NK-92 (cell line): ENCODE measurements around the gene NME8.

Experiments used
- DNase-seq: peaks from one replicate; lab custom pipeline; 2025; ENCODE audit not compliant: unreplicated experiment; lab: John Stamatoyannopoulos, UW

NME8 gene

GRCh38 chr7:37899712-37900247, 51.4 kb downstream of the NME8 start:
- DNase-seq, result no peak

GRCh38 chr7:37901236-37901827, 52.9 kb downstream of the NME8 start:
- DNase-seq, result no peak

- DNase-seq, result no peak
Measured at GRCh38 chr7:37901890-37902524, 53.6 kb downstream of the NME8 start.

- no peak for DNase-seq
Measured at GRCh38 chr7:37908221-37908788, 59.9 kb downstream of the NME8 start.

GRCh38 chr7:37912756-37913155, 64.4 kb downstream of the NME8 start:
- DNase-seq, result no peak

GRCh38 chr7:37915438-37915837, 67.0 kb downstream of the NME8 start:
- DNase-seq, result no peak

GRCh38 chr7:37916017-37916672, 67.7 kb downstream of the NME8 start:
- no peak for DNase-seq

GRCh38 chr7:37916673-37917660, 68.6 kb downstream of the NME8 start, which contains the start of gene SFRP4:
Gene SFRP4 (minus strand): TSS chr7:37916817. CDS start chr7:37916537, 280 bp downstream.
- no peak for DNase-seq

- no peak for DNase-seq
Measured at GRCh38 chr7:37918526-37918925, 70.1 kb downstream of the NME8 start.

GRCh38 chr7:37920305-37920848, 72.0 kb downstream of the NME8 start, which contains the start of gene EPDR1:
Gene EPDR1 (plus strand): TSS chr7:37920640. CDS start chr7:37920940, 300 bp downstream.
- no peak for DNase-seq

GRCh38 chr7:37920849-37921805, 72.7 kb downstream of the NME8 start:
- DNase-seq, result no peak

GRCh38 chr7:37921876-37922275, 73.5 kb downstream of the NME8 start:
- no peak for DNase-seq

GRCh38 chr7:37923996-37924395, 75.6 kb downstream of the NME8 start:
- no peak for DNase-seq

GRCh38 chr7:37924491-37925041, 76.2 kb downstream of the NME8 start:
- DNase-seq, result no peak

- DNase-seq, result no peak
Measured at GRCh38 chr7:37925620-37926019, 77.2 kb downstream of the NME8 start.

GRCh38 chr7:37927773-37928444, 79.5 kb downstream of the NME8 start:
- DNase-seq, result no peak

GRCh38 chr7:37928878-37929277, 80.5 kb downstream of the NME8 start:
- no peak for DNase-seq
